Kidney glomerular epithelial cell (primary cell): Measurements from ENCODE around the gene ELAVL4.

ENCODE experiments used
- DNase-seq: peaks from one replicate; lab custom pipeline; 2025; lab: John Stamatoyannopoulos, UW

ELAVL4 gene

GRCh38 chr1:50108497-50109059, at the start of gene ELAVL4:
Gene ELAVL4 (plus strand): TSS chr1:50108920. CDS start chr1:50109190, 270 bp downstream.
- no peak for DNase-seq

DNA sequence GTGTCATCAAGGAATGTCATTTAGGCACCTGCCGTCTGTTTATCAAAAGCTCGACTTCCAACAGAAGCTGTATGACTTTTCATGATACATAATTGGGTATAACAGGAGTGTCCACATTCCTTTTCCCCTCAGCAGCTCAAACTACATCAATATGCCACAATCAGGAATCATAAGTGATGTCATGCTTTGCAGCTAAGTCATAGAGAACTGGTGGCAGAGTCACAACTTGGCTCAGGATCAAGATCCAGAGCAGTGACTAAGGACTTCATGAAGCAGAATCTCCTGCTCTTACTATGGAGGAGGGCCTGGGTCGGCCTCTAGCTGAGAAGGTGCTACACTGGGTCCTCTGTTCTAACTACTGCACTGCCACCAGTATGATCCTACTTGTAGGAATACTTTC, 48.4 kb upstream of the ELAVL4 start:
- no peak for DNase-seq

DNA sequence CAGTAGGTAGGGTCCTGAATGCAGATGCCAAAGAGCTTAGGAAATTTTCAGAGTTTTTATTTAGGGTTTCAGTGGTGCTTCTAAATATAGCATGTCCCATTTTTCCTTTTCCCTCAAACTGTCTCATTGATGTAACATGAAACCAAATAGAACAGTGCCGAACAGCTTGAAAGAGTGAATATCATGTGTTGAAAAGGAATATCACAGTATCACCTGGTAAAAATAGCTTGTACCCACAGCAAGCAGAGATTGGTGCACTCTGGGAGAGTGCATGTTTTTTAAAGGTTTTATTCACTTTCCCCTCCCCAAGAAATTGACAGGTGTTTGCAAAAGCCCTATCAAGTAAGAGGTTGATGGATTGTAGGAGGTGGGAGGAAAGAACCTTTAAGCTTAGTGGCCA, 41.9 kb upstream of the ELAVL4 start:
- DNase-seq: no peak

DNA sequence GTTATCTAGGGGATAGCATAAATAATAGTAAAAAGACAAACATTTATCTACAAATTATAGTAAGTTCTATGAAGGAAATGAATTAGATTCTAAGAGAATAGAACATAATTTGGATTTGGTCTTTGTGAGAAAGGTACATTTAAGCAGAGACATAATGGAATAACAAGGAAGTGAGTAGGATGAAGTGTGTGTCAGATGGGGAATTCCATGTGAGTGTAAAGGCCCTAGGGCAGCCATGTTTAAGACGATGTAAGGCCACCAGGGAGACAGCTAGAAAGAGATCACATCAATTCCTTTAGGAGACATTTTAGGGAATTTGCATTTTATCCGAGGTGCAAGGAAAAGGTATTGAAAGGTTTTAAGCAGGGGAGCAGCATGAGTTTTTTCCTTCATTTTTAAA, 33.8 kb upstream of the ELAVL4 start:
- no peak for DNase-seq

- no peak for DNase-seq
Measured at GRCh38 chr1:50077273-50077672, 31.4 kb upstream of the ELAVL4 start.

DNA sequence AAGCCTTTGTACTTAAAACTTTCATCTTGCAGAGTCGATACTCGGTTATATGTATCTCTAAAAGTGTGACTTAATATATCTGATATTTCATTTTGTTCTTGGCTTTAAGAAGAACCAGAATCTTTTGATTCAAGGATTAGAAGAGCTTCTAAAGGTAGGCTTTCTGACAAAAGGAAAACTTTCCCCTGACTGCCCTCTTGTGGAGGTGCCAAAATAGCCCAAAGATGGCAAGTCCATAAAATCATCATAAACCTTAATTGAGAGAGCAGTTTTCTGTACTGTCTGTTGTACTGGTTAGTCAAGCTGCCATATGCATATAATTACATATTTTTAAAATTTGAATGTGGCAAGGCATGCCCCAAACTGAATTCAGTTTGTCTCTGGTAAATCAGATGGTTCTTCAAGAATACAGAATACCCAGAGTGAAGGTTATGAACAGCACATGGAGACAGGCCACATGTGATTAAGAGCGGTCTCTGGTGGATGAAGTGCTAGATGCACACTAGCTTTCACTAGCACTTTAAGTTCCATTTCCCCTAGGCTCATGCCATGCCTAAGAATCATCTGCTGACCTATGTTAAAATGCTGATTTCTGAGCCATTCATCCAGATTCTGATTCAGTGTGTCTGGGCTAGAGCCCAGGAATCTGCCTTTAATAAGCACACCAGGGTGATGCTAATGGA, 27.7 kb upstream of the ELAVL4 start:
- DNase-seq: no peak

GRCh38 chr1:50084389-50084788, 24.3 kb upstream of the ELAVL4 start:
- no peak for DNase-seq

DNA sequence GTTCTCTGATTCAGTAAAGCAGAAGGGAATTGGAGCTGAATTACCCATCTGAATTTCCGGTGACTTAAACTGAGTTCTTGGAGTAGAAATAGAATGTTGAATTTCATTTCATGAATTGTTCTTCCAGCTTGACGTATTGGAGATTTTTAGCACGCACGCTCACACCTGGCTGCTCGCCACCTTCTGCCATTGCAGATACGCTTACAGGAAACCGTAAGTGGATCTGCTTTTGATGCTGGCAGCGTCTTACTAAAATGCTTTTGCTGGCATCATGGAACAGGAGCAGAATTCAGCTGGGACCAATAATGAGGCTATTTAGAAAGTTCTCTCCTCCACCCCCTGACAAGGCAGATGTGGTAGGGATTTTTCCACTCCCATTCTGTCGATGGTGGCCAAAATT, 17.7 kb upstream of the ELAVL4 start:
- no peak for DNase-seq

DNA sequence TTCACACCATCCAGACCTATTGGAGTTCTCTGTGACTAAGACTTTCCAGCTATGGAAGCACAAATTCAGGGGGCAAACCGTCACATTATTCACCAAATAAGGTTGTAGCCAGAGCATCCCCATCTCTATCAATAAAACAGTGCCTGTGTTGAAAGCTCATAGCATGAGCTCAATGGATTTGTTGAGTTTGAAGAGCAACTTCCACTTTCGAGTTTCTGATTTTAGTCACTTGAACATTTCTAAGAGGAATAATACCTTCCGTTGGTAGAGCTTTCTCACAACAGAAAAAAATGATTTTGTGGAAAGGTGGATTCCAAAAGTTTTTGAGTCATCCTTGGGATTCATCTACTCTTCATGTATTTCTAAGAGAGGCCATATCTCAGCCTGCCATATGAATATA, 13.0 kb upstream of the ELAVL4 start:
- DNase-seq: no peak

GRCh38 chr1:50097021-50097679, 11.6 kb upstream of the ELAVL4 start:
- no peak for DNase-seq

GRCh38 chr1:50097791-50098190, 10.9 kb upstream of the ELAVL4 start:
- DNase-seq: no peak

- no peak for DNase-seq
Measured at GRCh38 chr1:50098591-50099021, 10.1 kb upstream of the ELAVL4 start.

GRCh38 chr1:50099654-50100053, 9.1 kb upstream of the ELAVL4 start:
- DNase-seq: no peak

DNA sequence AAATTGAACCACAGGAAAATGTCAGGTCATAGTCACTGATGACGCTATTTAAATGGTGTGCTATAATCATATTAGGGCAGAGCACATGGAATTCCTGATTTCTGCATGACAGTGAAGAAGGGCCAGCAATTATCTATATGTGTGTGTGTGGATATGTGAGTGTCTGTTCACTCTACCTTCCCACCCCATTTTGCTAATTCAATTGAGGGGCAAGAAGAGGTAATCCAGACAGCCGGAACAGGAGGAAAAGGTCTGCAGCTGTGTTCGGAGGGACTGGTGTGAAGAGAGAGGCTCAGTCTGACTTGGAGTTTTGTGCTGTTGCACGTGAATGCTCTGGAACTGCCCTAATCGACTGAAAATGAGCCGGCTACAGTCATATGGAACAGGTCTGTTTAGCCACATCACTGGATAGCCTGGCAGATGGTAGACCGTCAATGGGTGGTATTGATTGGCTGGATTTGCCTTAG, 5.1 kb upstream of the ELAVL4 start:
- no peak for DNase-seq

GRCh38 chr1:50105433-50105832, 3.3 kb upstream of the ELAVL4 start:
- DNase-seq: no peak

DNA sequence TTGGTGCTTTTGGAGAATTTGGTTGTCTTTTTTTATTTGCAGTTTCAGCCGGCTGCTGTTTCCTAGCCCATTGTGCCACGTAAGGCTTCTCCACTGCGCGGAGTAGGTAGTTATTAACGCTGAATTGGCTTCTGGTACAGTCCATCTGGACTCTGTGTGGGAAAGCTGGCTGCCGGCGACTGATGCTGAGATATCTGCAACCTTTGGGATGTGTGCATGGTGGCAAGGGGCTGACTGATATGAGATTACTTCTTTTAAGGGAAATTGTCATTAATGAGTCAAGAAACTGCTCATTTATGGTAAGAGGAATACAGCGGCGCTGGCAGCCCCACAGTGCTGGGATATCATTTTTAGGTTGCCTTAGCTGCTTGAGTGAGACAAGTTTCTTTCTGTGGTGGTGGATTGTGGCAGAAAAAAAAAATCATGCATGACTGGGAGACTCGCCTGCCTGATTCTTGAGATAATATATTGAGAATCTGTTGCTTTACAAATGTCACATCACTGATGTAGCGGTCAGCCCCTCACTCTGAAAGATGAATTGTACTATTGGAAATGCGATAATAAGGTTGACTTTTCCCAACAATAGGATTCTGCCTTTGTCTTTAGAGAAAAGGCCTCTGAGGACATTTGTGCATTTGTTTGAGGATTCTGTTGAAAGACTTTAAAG, 2.5 kb upstream of the ELAVL4 start:
- DNase-seq: no peak

- DNase-seq: no peak
Measured at GRCh38 chr1:50109116-50109515, 396 bp downstream of the ELAVL4 start.

DNA sequence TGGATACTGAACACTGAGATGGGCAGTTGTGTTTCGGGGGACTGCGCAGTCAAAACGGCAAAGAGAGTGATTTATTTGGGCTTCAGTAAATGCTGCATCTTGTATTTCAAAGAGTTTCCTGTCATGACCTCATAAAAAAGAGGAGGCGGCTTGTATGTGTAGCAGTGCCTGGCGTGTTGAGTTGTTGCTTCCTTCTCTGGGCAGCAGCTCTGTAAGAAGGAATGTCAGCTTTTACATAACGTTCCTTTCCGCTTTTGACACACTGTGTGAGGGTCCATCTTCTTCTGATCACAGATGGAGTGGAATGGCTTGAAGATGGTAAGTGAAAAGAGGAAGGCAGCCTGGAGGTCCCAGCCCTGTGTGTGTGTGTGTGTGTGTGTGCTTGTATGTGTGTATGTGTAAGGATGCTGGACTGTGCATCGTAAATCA, 941 bp downstream of the ELAVL4 start:
- no peak for DNase-seq

GRCh38 chr1:50110151-50110550, 1.4 kb downstream of the ELAVL4 start:
- no peak for DNase-seq

DNA sequence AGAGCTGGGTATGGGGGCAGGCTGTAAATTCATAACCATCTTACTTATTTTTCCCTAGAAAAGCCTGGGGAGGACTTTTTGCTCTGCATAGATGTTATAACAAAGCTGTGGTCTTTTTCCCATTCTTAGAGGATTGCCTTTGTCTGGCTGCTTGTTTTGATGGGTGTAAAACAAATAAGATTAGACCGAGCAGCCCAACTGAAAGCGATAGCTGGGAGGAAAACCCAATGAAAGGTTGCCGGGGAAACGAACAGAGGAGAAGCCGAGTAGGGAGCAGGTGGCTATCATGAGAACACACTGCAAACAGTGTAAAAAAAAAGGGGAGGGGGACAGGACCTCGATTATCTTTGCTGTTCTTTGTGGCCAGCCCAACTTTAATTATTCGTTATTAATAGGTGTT, 1.9 kb downstream of the ELAVL4 start:
- no peak for DNase-seq

DNA sequence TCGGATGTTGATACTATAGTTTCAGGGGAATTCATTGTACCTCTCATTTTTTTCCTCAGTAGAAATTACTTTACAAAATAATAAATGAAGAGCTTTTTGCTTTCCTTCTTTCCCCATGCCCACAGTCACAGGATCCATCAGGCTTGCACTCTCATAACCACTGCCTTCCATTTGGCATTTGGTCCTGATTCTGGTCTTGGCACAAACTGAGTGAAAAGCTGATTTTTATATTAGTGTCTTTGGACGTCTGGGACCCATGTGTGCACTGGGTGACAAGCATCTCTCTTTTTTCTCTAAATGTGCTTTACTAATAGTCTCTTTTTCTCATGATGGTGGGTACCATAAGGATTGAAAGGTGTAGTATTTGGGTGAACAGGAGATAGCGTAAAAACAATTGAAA, 2.8 kb downstream of the ELAVL4 start:
- DNase-seq: no peak

DNA sequence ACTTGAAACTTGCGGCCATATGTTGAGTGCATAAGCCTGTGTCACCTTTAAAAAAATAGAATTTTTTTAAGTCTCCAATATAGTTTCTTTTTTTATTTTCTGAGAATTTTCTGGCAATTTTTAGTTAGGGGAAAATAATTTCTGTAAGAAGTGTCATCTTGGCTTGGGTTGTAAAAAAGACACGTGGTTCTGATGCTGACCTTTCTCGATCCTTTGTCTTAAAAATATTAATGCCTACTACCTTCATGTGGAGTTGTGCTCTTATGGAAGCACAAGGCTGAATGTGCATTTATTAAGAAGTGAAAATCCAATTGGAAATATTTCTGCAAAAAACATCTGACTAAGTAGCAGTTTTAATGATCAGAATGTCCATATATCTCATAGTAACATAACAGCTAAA, 3.5 kb downstream of the ELAVL4 start:
- DNase-seq: no peak

DNA sequence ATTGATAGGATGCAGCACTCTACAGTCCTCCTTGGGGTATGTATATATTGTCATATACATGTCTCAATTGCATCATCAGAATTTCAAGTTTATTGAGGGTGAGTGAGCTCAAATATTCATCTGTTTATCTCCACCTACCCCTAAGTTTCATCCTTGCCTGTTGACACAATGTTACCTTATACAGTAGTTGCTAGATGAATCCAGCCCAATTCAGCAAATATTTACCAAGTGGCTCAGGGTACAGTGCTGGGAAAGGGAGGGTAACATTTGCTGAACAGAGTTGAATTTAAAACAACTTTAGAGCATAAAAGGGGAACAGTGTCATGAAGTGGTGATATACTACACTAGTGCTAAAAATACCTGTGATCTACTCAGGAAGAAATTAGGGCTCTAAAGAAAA, 14.4 kb downstream of the ELAVL4 start:
- DNase-seq: no peak
